PC-3 (cell line): ENCODE data around the gene UQCC3. TPM values are rescaled to one million over a fixed set of nuclear protein-coding genes. Genes with fewer than 3 reads are reported as not detected.

ENCODE experiments used
- ATAC-seq: fragments of 200-7000 bp; cut with Tn5 transposase; 2 replicates; pipeline ENCODE4 v1.9.1; 2020; ENCODE audit warnings: mild to moderate bottlenecking, moderate library complexity
- BruUV-seq: library from RNA; stranded (reverse); fragments of 400-500 nt; replicated peaks from 2 replicates; lab custom pipeline; 2021; lab: Mats Ljungman, UMichigan
- CTCF ChIA-PET: fragments of 300-600 bp; sonication (Branson Sonifier 250); formaldehyde crosslinking; loops from one replicate; lab custom pipeline; 2022; ENCODE audit warnings: antibody characterized with exemption; lab: Charles Lee
- POLR2A ChIA-PET: fragments of 300-600 bp; sonication (Branson Sonifier 250); formaldehyde crosslinking; loops from one replicate; lab custom pipeline; 2022; ENCODE audit warnings: antibody characterized with exemption; ENCODE audit not compliant: unreplicated experiment; lab: Charles Lee
- DNase-seq: peaks from one replicate; pipeline ENCODE4 v3.0.0-alpha.2; 2015
- H2AFZ ChIP-seq: fragments of 300-600 bp; sonication (generic); 2 replicates; pipeline ENCODE4 v1.6.0; 2016; ENCODE audit warnings: antibody characterized with exemption, low read length
- H3F3A ChIP-seq: fragments of 300-600 bp; sonication (generic); one replicate; pipeline ENCODE4 v1.6.0; 2017; ENCODE audit warnings: antibody characterized with exemption, low read length, control low read depth, mild to moderate bottlenecking; ENCODE audit not compliant: unreplicated experiment
- H3K27ac ChIP-seq: fragments of 300-600 bp; sonication (generic); 2 replicates; pipeline ENCODE4 v1.5.1; 2016; ENCODE audit warnings: mild to moderate bottlenecking, low read length
- H3K27me3 ChIP-seq: fragments of 300-600 bp; sonication (generic); 2 replicates; pipeline ENCODE4 v1.6.1; 2016; ENCODE audit warnings: low read length, mixed read lengths
- H3K36me3 ChIP-seq: fragments of 300-600 bp; sonication (generic); 2 replicates; pipeline ENCODE4 v1.6.1; 2016; ENCODE audit warnings: low read depth, mixed run types, low read length, mixed read lengths
- H3K4me1 ChIP-seq: fragments of 300-600 bp; sonication (generic); 2 replicates; pipeline ENCODE4 v1.5.1; 2016; ENCODE audit warnings: low read length; ENCODE audit not compliant: insufficient read depth
- H3K4me2 ChIP-seq: fragments of 300-600 bp; sonication (generic); 2 replicates; pipeline ENCODE4 v1.6.0; 2016; ENCODE audit warnings: low read length
- H3K4me3 ChIP-seq: fragments of 300-600 bp; sonication (generic); 2 replicates; pipeline ENCODE4 v1.5.1; 2016; ENCODE audit warnings: mild to moderate bottlenecking, low read length, mixed read lengths
- H3K79me2 ChIP-seq: fragments of 300-600 bp; sonication (generic); 2 replicates; pipeline ENCODE4 v1.6.1; 2017; ENCODE audit warnings: low read length, mixed read lengths
- H3K9ac ChIP-seq: fragments of 300-600 bp; sonication (generic); 2 replicates; pipeline ENCODE4 v1.6.0; 2016; ENCODE audit warnings: mild to moderate bottlenecking, low read length
- H3K9me2 ChIP-seq: fragments of 300-600 bp; sonication (generic); replicated peaks from 2 replicates; pipeline ENCODE4 v1.6.1; 2016; ENCODE audit warnings: mixed run types, low read length, mixed read lengths
- H3K9me3 ChIP-seq: fragments of 300-600 bp; sonication (generic); 2 replicates; pipeline ENCODE4 v1.6.1; 2016; ENCODE audit warnings: low read length, mixed read lengths
- H4K20me1 ChIP-seq: fragments of 300-600 bp; sonication (generic); 2 replicates; pipeline ENCODE4 v1.6.1; 2016; ENCODE audit warnings: low read length, mixed read lengths
- EZH2 ChIP-seq: fragments of 300-600 bp; sonication (generic); IDR thresholded peaks from one replicate; pipeline ENCODE4 v1.6.1; 2017; ENCODE audit warnings: antibody characterized with exemption, mild to moderate bottlenecking, low read length; ENCODE audit not compliant: unreplicated experiment
- EZH2phosphoT487 ChIP-seq: fragments of 300-600 bp; sonication (generic); IDR thresholded peaks from 2 replicates; pipeline ENCODE4 v1.6.1; 2018; ENCODE audit warnings: mild to moderate bottlenecking, antibody characterized with exemption, low read length, borderline replicate concordance
- intact Hi-C: fragments of 100-400 bp; cut with micrococcal nuclease; formaldehyde crosslinking; loops from 2 replicates; pipeline ENCODE4 v1.9.0; 2023
- total RNA-seq: library from RNA; depleted of rRNA; stranded (reverse); fragments of >200 nt; gene quantifications from 2 replicates; pipeline ENCODE4 v1.2.3, GENCODE V29; 2014
- TF ChIP-seq, protein P1 (sequence below): fragments of 300-600 bp; sonication (generic); conservative IDR thresholded peaks from 2 replicates; pipeline ENCODE4 v1.5.1; 2017; ENCODE audit warnings: antibody characterized with exemption, low read depth, mild to moderate bottlenecking, low read length

Gene UQCC3
- total RNA-seq, 1 experiment from 2014 or later: 83.6 TPM

DNA sequence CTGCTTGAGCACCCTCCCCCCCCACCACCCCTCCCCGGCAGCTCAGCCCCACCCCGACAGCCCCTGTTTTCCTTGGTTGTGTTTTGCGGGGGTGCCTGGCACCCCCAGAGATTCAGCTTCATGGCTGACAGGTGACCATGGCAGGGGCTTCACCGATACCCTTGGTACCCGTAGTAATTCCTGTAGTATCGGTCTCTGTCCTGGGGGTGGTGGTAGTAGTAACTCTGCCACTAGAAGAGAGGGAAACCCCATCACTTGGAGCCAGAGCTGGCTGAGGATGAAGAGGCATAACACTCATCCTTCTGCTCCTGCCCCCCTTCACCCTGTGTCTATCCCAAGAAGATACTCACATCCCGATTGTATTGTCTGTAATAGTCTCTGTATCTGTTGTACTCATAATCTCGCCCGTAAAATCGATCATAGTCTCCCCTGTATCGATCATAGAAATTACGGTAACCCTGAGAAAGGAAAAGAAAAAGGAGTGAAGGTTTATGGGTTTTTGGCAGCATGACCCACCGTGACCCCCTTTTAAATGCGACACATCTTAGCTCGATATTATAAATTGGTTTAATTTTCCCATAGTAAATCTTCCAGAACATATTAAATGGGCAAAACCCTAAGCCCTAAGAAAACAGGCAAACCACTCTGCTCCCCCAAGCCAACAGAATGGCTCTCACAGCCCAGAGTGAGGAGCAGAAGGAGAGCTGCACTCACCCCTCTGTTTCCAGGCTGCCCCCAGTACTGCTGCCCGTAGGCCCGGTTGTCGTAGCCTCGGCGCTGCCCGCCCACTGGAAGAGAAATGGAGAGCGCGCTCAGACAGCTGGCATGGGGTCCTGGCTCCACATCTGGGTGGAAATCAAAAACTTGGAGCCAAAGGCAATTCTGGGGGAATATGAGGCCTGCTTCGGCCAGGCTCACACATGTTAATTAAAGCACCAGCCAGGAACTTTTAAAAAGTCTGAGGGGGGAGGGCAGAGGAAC lies 44.0 kb downstream of the UQCC3 start:
- Histone ChIP-seq H3K27me3 (no peaks in the 10 kb centered on the region), H3F3A (no peaks in the 10 kb centered on the region), H3K36me3 (peaks cover 84% of the 10 kb centered on the region), H3K4me3 (no peak overlapping the region), H2AFZ (no peak overlapping the region), H3K79me2 (peaks cover 34% of the 10 kb centered on the region), H3K4me1 (no peaks in the 10 kb centered on the region), H3K9me3 (no peaks in the 10 kb centered on the region), H3K9ac (no peak overlapping the region), H3K27ac (no peak overlapping the region), H3K4me2 (no peak overlapping the region), H3K9me2 (no peaks in the 10 kb centered on the region), H4K20me1 (no peaks in the 10 kb centered on the region)
- intact Hi-C loops: no loop called here
- CTCF ChIA-PET: no interaction called here
- TF ChIP-seq, protein P1, sequence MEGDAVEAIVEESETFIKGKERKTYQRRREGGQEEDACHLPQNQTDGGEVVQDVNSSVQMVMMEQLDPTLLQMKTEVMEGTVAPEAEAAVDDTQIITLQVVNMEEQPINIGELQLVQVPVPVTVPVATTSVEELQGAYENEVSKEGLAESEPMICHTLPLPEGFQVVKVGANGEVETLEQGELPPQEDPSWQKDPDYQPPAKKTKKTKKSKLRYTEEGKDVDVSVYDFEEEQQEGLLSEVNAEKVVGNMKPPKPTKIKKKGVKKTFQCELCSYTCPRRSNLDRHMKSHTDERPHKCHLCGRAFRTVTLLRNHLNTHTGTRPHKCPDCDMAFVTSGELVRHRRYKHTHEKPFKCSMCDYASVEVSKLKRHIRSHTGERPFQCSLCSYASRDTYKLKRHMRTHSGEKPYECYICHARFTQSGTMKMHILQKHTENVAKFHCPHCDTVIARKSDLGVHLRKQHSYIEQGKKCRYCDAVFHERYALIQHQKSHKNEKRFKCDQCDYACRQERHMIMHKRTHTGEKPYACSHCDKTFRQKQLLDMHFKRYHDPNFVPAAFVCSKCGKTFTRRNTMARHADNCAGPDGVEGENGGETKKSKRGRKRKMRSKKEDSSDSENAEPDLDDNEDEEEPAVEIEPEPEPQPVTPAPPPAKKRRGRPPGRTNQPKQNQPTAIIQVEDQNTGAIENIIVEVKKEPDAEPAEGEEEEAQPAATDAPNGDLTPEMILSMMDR: no peak
- TF ChIP-seq EZH2: no peak
- DNase-seq: no peak
- no TSS peak for BruUV-seq
- ATAC-seq: no peak
- POLR2A ChIA-PET: no interaction called here

DNA sequence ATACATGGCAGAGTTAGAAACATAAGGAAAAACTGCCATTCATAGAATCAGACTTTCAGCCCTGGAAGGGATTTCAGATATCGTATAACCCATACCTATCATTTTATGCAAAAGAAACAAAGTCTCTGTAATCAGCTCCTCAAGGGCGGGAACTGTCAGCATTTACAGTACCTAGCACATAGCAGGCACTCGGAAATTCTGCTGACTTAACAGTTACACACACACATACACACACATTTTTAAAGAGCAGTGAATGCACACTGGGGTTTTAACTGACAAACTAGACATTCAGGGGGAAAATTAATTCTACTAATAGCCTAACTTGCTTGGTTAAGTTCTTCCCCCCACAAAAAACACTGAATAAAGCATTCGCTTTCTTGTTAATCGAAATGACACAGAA lies 44.7 kb downstream of the UQCC3 start:
- Histone ChIP-seq H3K4me3 (no peak overlapping the region), H3K27ac (no peak overlapping the region), H3K4me1 (no peaks in the 10 kb centered on the region), H3K4me2 (no peak overlapping the region), H4K20me1 (no peaks in the 10 kb centered on the region), H3K79me2 (peaks cover 39% of the 10 kb centered on the region), H3K9me3 (no peaks in the 10 kb centered on the region), H2AFZ (no peak overlapping the region), H3K36me3 (peaks cover 85% of the 10 kb centered on the region), H3K9me2 (no peaks in the 10 kb centered on the region), H3K27me3 (no peaks in the 10 kb centered on the region), H3K9ac (no peak overlapping the region), H3F3A (no peaks in the 10 kb centered on the region)
- BruUV-seq: no TSS peak
- ChIA-PET CTCF (interaction anchor here (0.6 kb wide), 1 partner anchor 11 kb away, joined by 4 read pairs; no protein-coding TSS in a partner anchor), POLR2A (no interaction called here)
- ATAC-seq: no peak
- intact Hi-C loops: no loop called here
- no peak for TF ChIP-seq EZH2
- TF ChIP-seq, protein P1: no peak
- no peak for TF ChIP-seq EZH2phosphoT487
- no peak for DNase-seq

DNA sequence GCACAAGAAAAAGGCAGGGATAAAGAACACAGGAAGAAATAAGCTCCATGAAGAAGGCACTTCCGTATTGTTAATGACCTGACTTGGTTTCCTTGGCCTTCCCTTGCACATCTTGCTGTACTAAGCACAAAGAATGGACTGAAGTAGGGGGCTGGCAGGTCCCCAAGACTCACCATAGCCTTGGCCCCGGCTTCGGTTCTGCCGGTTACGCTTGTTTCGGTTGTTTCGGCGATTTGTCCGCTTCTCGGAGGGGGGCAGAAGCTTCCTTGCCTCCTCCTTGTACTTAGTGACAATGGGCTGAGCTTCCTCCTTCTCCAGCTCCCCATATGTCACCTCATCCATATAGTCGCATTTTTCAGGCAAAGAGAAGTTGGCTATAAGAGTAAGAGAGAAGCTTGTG lies 45.3 kb downstream of the UQCC3 start:
- POLR2A ChIA-PET: no interaction called here

More for the DNA sequence above, 45.3 kb downstream of the UQCC3 start:
- CTCF ChIA-PET: interaction anchor here (0.5 to 0.6 kb wide), 2 partner anchors 11 to 22 kb away, joined by 4 read pairs; no protein-coding TSS in a partner anchor
- H3K4me3 ChIP-seq: no peak overlapping the region
- no peak for TF ChIP-seq EZH2phosphoT487
- no peak for TF ChIP-seq EZH2
- TF ChIP-seq, protein P1: no peak
- ATAC-seq (no peak), DNase-seq (no peak)
- H3K27me3 ChIP-seq: no peaks in the 10 kb centered on the region
- BruUV-seq: no TSS peak
- H3F3A ChIP-seq: no peaks in the 10 kb centered on the region
- intact Hi-C loops: no loop called here
- no peak overlapping the region for H3K4me2 ChIP-seq
- H4K20me1 ChIP-seq: 0 out of 2 replicates have a peak, but pooled peaks cover 3% of the 10 kb centered on the region
- no peak overlapping the region for H3K27ac ChIP-seq
- H3K36me3 ChIP-seq: peaks cover 86% of the 10 kb centered on the region
- no peaks in the 10 kb centered on the region for H3K4me1 ChIP-seq
- peaks cover 45% of the 10 kb centered on the region for H3K79me2 ChIP-seq
- H3K9me2 ChIP-seq: no peaks in the 10 kb centered on the region
- no peak overlapping the region for H3K9ac ChIP-seq
- H3K9me3 ChIP-seq: no peaks in the 10 kb centered on the region
- H2AFZ ChIP-seq: no peak overlapping the region
